DMS 273 treated with DMSO at 0.1 percent for 48 hours (cell line): Measurements from ENCODE around the gene DEGS1.

Experiments used
- DNase-seq: peaks from one replicate; lab custom pipeline; 2025; lab: John Stamatoyannopoulos, UW

DEGS1 gene

DNA sequence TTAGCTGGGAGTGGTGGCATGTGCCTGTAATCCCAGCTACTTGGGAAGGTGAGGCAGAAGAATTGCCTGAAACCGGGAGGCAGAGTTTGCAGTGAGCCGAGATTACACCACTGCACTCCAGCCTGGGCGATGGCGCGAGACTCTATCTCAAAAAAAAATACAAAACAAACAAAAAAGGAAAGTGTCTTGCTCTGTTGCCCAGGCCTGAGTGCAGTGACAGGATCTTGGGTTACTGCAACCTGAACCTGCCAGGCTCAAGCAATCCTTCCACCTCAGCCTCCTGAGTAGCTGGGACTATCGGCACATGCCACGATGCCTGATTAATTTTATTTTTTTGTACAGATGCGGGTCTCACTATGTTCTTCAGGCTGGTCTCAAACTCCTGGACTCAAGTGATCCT lies 33.3 kb downstream of the DEGS1 start:
- DNase-seq = no peak

- no peak for DNase-seq
Observed at GRCh38 chr1:224217655-224218623, 34.9 kb downstream of the DEGS1 start.

DNA sequence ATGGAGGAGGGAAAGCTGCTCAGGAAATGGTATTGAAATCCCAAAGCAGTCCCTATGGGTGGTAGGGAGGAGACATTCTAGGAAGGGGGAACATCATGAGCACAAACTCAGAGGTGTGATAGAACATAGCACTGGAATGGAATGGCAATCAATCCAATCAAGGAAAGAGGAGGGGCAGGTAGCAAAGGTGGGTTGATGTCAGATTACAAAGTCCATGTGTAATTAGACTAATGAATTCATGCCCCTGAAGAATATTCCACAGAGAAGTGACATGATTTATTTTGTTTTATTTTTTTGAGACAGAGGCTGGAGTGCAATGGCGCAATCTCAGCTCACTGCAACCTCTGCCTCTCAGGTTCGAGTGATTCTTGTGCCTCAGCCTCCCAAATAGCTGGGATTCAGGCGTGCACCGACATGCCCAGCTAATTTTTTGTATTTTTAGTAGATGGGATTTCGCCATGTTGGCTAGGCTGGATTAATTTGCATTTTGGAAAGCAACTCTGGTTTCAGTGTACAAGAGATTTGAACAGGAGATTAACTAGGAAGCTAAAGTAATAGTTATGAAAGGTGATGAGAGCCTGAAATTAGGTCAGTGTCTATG lies 36.1 kb downstream of the DEGS1 start:
- no peak for DNase-seq

DNA sequence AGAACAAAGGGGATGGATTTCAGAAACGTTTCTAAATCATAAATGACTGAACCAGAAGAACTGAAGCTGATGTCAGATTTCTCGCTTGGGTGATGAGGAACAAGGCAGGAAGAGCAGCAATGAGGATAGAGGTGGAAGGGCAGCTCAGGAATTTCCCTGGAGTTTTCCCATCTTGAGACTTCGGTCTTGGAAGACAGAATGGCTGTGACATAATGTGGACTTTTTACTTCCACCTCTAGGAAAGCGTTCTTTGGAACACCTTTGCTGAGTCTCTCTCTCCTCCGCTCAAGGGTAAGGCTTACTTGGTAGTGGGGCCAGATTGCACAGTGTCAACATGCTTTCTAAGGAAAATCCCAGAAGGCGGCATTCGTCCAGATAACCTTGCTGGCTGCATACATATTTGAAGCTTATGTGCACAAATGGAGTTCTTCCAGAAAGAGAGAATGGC lies 36.6 kb downstream of the DEGS1 start:
- DNase-seq = no peak

DNA sequence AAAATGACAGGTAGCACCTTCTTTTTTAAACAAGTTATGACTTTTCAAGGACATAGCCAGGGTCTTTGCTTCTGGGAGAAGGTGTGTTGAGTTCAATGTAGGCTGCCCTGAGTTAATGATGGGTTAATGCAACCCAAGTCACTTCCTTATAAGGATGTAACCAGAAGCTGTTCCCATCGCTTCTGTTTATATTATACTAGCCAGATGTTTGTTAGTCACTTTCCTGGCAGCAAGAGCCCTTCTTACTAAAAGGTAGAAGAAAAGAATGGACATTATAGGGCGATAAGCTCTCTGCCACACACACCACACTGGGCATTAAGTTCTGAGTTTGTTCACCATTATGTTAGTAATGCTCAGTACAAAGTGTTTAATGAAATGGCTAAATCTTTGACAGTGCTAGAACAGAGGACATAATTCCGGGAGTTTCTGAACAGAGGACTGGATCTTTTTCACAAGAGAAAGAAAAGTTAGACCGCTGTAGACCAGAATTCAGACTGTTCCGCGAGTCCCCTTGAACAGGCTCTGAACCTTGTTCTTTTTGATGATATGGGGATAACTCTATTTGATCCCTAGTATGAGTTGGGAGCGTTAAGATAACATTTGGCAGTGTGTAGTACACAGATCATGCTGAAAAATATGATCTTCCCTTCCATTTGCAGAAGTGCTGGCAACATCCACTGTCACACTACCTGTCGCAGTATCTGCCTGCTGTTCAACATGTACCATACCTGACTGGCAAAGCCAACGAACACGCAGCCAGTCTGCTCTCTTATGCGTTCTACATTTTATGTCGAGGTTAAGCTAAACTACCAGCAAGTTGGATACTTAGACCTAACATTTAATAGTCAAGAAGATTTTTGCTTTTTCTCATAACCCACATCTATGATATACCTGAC lies 41.0 kb downstream of the DEGS1 start:
- DNase-seq = peak; percentile 92

DNA sequence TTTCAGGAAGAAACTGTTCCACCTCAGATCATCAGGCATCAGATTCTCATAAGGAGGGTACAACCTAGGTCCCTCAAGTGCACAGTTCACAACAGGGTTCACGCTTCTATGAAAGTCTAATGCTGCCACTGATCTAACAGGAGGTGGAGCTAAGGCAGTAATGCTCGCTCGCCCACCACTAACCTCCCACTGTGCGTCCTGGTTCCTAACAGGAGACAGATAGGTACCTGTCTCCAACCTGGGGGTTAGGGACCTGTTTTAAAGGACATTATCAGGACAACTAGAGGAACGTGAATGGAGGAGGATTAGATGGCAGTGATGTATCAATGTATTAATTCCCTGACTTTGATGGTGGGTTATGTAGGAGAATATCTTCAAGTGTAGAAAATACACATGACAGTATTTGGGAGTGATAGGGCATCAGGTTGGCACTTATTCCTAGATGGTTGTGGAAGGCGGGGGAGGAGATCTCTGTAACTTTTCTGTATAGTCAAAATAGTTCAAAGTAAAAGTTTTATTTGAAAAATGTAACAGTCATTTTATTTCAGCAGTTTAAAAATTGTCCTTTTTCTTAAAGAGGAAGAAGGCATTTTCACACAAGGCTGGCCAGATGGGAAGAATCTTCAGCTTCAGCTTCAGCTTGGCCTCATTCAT lies 43.9 kb downstream of the DEGS1 start:
- no peak for DNase-seq

DNA sequence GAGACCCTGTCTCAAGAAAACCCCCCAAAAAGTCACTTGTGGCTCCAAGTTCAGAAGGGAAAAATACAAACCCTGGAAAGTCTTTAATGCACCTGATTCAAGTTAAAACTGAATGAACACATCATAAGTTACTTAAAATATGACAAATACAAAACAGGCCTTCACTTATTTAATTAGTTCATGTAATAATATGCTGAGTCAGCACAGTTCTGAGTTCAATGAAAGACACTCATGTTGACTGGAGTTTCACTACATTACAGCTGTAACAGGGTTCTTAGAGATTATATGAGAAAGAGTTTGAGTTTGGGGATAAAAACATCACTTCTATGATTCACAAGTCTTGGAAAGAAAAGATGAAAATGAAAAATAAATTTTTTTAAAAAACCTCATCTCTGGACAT lies 51.0 kb downstream of the DEGS1 start:
- no peak for DNase-seq

GRCh38 chr1:224235813-224236493 lies 52.9 kb downstream of the DEGS1 start:
- no peak for DNase-seq

- DNase-seq = no peak
Observed at GRCh38 chr1:224237119-224237881, 54.3 kb downstream of the DEGS1 start.

GRCh38 chr1:224238212-224238611 lies 55.2 kb downstream of the DEGS1 start:
- no peak for DNase-seq

GRCh38 chr1:224238756-224239155 lies 55.7 kb downstream of the DEGS1 start:
- no peak for DNase-seq
